MM.1S (cell line): ENCODE results near the gene EMILIN1.

Source experiments
- CTCF ChIP-seq: fragments of 300-600 bp; sonication (generic); IDR thresholded peaks from 2 replicates; pipeline ENCODE4 v1.5.1; 2016; ENCODE audit warnings: antibody characterized with exemption, low read length, mixed read lengths
- EZH2 ChIP-seq: fragments of 300-600 bp; sonication (generic); optimal IDR thresholded peaks from 2 replicates; pipeline ENCODE3; 2017; ENCODE audit warnings: low read depth, mild to moderate bottlenecking, antibody characterized with exemption, low read length, mixed read lengths
- EZH2phosphoT487 ChIP-seq: fragments of 300-600 bp; sonication (generic); IDR thresholded peaks from 2 replicates; pipeline ENCODE4 v1.6.1; 2018; ENCODE audit warnings: antibody characterized with exemption, low read length

- TF ChIP-seq CTCF (peak; percentile 63), EZH2 (no peak), EZH2phosphoT487 (no peak)
Observed at GRCh38 chr2:27086090-27086723, 7.8 kb downstream of the EMILIN1 start.
